Bronchial epithelial cell (primary cell): Measurements from ENCODE around the gene ZC3H8. TPM values are rescaled to one million over a fixed set of nuclear protein-coding genes. Genes with fewer than 3 reads are reported as not detected.

Experiments used
- DNase-seq: peaks from one replicate; pipeline ENCODE4 v3.0.0-alpha.2; 2010; ENCODE audit warnings: low read depth
- FAIRE-seq: peaks from 2 replicates; lab custom pipeline; 2011; peaks lifted over from hg19 to GRCh38; lab: Jason Lieb, UNC
- H3K27me3 ChIP-seq: 2 replicates; pipeline ENCODE4 v1.5.1; 2011; ENCODE audit warnings: low read length; ENCODE audit not compliant: control insufficient read depth, insufficient read depth
- H3K36me3 ChIP-seq: 2 replicates; pipeline ENCODE4 v1.5.1; 2011; ENCODE audit warnings: low read length; ENCODE audit not compliant: control insufficient read depth, insufficient read depth
- H3K4me3 ChIP-seq: 2 replicates; pipeline ENCODE4 v1.5.1; 2011; ENCODE audit warnings: mild to moderate bottlenecking, low read depth, low read length, control low read depth
- CTCF ChIP-seq: IDR thresholded peaks from 2 replicates; pipeline ENCODE4 v1.5.1; 2011; ENCODE audit warnings: mild to moderate bottlenecking, moderate library complexity, low read length, control low read depth, inconsistent platforms; ENCODE audit not compliant: insufficient read depth, severe bottlenecking
- total RNA-seq: library from RNA; depleted of rRNA; stranded (reverse); fragments of >200 nt; gene quantifications from 2 replicates; pipeline ENCODE4 v1.2.1, GENCODE V29; 2014

The ZC3H8 gene
- total RNA-seq, 1 donor from 2014 or later = 7.9 TPM

GRCh38 chr2:112277596-112278220 is 22.9 kb upstream of the ZC3H8 start:
- DNase-seq (no peak), FAIRE-seq (no peak)
- no peaks in the 10 kb centered on the region for H3K36me3 ChIP-seq
- no peak for TF ChIP-seq CTCF
- H3K4me3 ChIP-seq = no peak overlapping the region
- H3K27me3 ChIP-seq = no peaks in the 10 kb centered on the region

- H3K4me3 ChIP-seq = no peak overlapping the region
- H3K27me3 ChIP-seq = no peaks in the 10 kb centered on the region
- DNase-seq (no peak), FAIRE-seq (no peak)
- H3K36me3 ChIP-seq = no peaks in the 10 kb centered on the region
- TF ChIP-seq CTCF = no peak
Observed at GRCh38 chr2:112276954-112277353, 22.1 kb upstream of the ZC3H8 start.

GRCh38 chr2:112275887-112276773 is 21.3 kb upstream of the ZC3H8 start:
- peak overlapping the region; percentile 99 for H3K4me3 ChIP-seq
- FAIRE-seq (no peak), DNase-seq (peak; percentile 66)
- H3K36me3 ChIP-seq = no peaks in the 10 kb centered on the region
- no peak for TF ChIP-seq CTCF
- H3K27me3 ChIP-seq = no peaks in the 10 kb centered on the region

- peak; percentile 22 for TF ChIP-seq CTCF
- Histone ChIP-seq H3K4me3 (peak within 1 kb of the TSS; percentile 99), H3K27me3 (no peaks in the 10 kb centered on the region), H3K36me3 (no peaks in the 10 kb centered on the region)
- FAIRE-seq (no peak), DNase-seq (peak; percentile 83)
Observed at GRCh38 chr2:112275311-112275886, 20.6 kb upstream of the ZC3H8 start, which contains the start of gene ZC3H6. Gene ZC3H6 (plus strand): TSS chr2:112275597. CDS start chr2:112275995, 398 bp downstream.

GRCh38 chr2:112273349-112273748 is 18.5 kb upstream of the ZC3H8 start:
- Histone ChIP-seq H3K27me3 (no peaks in the 10 kb centered on the region), H3K4me3 (no peak overlapping the region), H3K36me3 (no peaks in the 10 kb centered on the region)
- DNase-seq (no peak), FAIRE-seq (no peak)
- TF ChIP-seq CTCF = no peak
